8988T (cell line): ENCODE results near the gene VENTX.

Experiments
- DNase-seq: peaks from one replicate; pipeline ENCODE4 v3.0.0; 2011

Gene VENTX

GRCh38 chr10:133275684-133276092 is 38.0 kb downstream of the VENTX start:
- DNase-seq = peak; percentile 80

GRCh38 chr10:133276100-133276434 is 38.4 kb downstream of the VENTX start:
- no peak for DNase-seq

GRCh38 chr10:133276435-133277201 is 39.0 kb downstream of the VENTX start, which contains the start of gene ADAM8:
Gene ADAM8, minus strand, starts transcription at chr10:133276868. Its CDS starts 51 bp downstream, at chr10:133276817.
- no peak for DNase-seq

GRCh38 chr10:133277277-133277992 is 39.8 kb downstream of the VENTX start:
- no peak for DNase-seq

- no peak for DNase-seq
Observed at GRCh38 chr10:133277993-133278576, 40.4 kb downstream of the VENTX start.

GRCh38 chr10:133278577-133279265 is 41.1 kb downstream of the VENTX start:
- DNase-seq = peak; percentile 83

- no peak for DNase-seq
Observed at GRCh38 chr10:133279326-133280226, 41.9 kb downstream of the VENTX start.

- peak; percentile 44 for DNase-seq
Observed at GRCh38 chr10:133280391-133281059, 42.9 kb downstream of the VENTX start.

GRCh38 chr10:133281084-133281483 is 43.4 kb downstream of the VENTX start:
- no peak for DNase-seq

GRCh38 chr10:133281628-133282372 is 44.1 kb downstream of the VENTX start:
- peak; percentile 15 for DNase-seq

- DNase-seq = no peak
Observed at GRCh38 chr10:133282846-133283390, 45.3 kb downstream of the VENTX start.

- no peak for DNase-seq
Observed at GRCh38 chr10:133283931-133284330, 46.3 kb downstream of the VENTX start.

- no peak for DNase-seq
Observed at GRCh38 chr10:133285217-133285616, 47.6 kb downstream of the VENTX start.

- no peak for DNase-seq
Observed at GRCh38 chr10:133286366-133286765, 48.7 kb downstream of the VENTX start.

- DNase-seq = no peak
Observed at GRCh38 chr10:133287832-133288500, 50.3 kb downstream of the VENTX start.

- DNase-seq = no peak
Observed at GRCh38 chr10:133289761-133290160, 52.1 kb downstream of the VENTX start.
